Endothelial cell of umbilical vein (primary cell): ENCODE results near the gene CACHD1. TPM values are rescaled to one million over a fixed set of nuclear protein-coding genes. Genes with fewer than 3 reads are reported as not detected.

Experiments used
- BruUV-seq: library from RNA; stranded (reverse); fragments of 400-500 nt; replicated peaks from 2 replicates; lab custom pipeline; 2021; lab: Mats Ljungman, UMichigan
- CTCF ChIA-PET: fragments of 300-600, 350-600 bp; sonication (Branson Sonifier 250); formaldehyde crosslinking; loops from one replicate; lab custom pipeline; 2021; ENCODE audit warnings: antibody characterized with exemption, inconsistent platforms; lab: Charles Lee
- POLR2A ChIA-PET: fragments of 300-600, 350-600 bp; sonication (Branson Sonifier 250); formaldehyde crosslinking; loops from one replicate; lab custom pipeline; 2021; ENCODE audit warnings: antibody characterized with exemption, inconsistent platforms; lab: Charles Lee
- DNase-seq: peaks from one replicate; pipeline ENCODE4 v3.0.0-alpha.2; 2011; ENCODE audit warnings: low read depth, low spot score
- FAIRE-seq: peaks from 2 replicates; lab custom pipeline; 2011; peaks lifted over from hg19 to GRCh38; lab: Jason Lieb, UNC
- H2AFZ ChIP-seq: 2 replicates; pipeline ENCODE4 v1.6.0; 2012; ENCODE audit warnings: low read depth, low read length, control low read depth, inconsistent platforms
- H3K27ac ChIP-seq: 2 replicates; pipeline ENCODE4 v1.5.1; 2011; ENCODE audit warnings: low read depth, mild to moderate bottlenecking, control low read depth, low read length, moderate library complexity; ENCODE audit not compliant: insufficient read depth
- H3K27me3 ChIP-seq, 2 experiments: 2 replicates each; pipeline versions ENCODE4 v1.6.0 to v1.6.1; 2011; ENCODE audit warnings: low read length in 2 of 2, mixed read lengths in 1 of 2; ENCODE audit not compliant: control insufficient read depth in 2 of 2, insufficient read depth in 2 of 2
- H3K36me3 ChIP-seq, 2 experiments: 2 replicates in 1 of 2; 3 replicates in 1 of 2; pipeline ENCODE4 v1.5.1; 2011; ENCODE audit warnings: low read length in 2 of 2, mild to moderate bottlenecking in 1 of 2, moderate library complexity in 1 of 2; ENCODE audit not compliant: control insufficient read depth in 2 of 2, insufficient read depth in 2 of 2; ENCODE audit errors: extremely low read depth in 1 of 2
- H3K4me1 ChIP-seq: 3 replicates; pipeline ENCODE4 v1.5.1; 2011; ENCODE audit warnings: mild to moderate bottlenecking, low read length; ENCODE audit not compliant: control insufficient read depth, insufficient read depth; ENCODE audit errors: extremely low read depth
- H3K4me2 ChIP-seq: 2 replicates; pipeline ENCODE4 v1.6.1; 2011; ENCODE audit warnings: low read length, control low read depth, mixed read lengths; ENCODE audit not compliant: insufficient read depth
- H3K4me3 ChIP-seq, 3 experiments: fragments of 200-600 bp in 1 of 3; sonication (generic), shearing (Covaris generic) in 1 of 3; replicated peaks in 1 of 3; 2 replicates each; pipeline ENCODE4 v1.5.1; 2011 to 2016; ENCODE audit warnings: control low read depth in 3 of 3, low read length in 3 of 3, mild to moderate bottlenecking in 2 of 3, inconsistent platforms in 1 of 3, low read depth in 1 of 3, moderate library complexity in 1 of 3; ENCODE audit not compliant: insufficient read depth in 1 of 3
- H3K79me2 ChIP-seq: 2 replicates; pipeline ENCODE4 v1.6.0; 2012; ENCODE audit warnings: low read length, inconsistent platforms; ENCODE audit not compliant: control insufficient read depth, insufficient read depth
- H3K9ac ChIP-seq: replicated peaks from 2 replicates; pipeline ENCODE3; 2011; ENCODE audit warnings: low read length, control low read depth; ENCODE audit not compliant: insufficient read depth; ENCODE audit errors: extremely low read depth
- H3K9me1 ChIP-seq: replicated peaks from 3 replicates; pipeline ENCODE4 v1.6.0; 2011; ENCODE audit warnings: mild to moderate bottlenecking, low read length; ENCODE audit not compliant: control insufficient read depth, insufficient read depth; ENCODE audit errors: extremely low read depth
- H3K9me3 ChIP-seq: replicated peaks from 2 replicates; pipeline ENCODE4 v1.5.1; 2012; ENCODE audit warnings: low read length, inconsistent platforms; ENCODE audit not compliant: control insufficient read depth, insufficient read depth
- H4K20me1 ChIP-seq: replicated peaks from 2 replicates; pipeline ENCODE3; 2011; ENCODE audit warnings: mild to moderate bottlenecking, low read length; ENCODE audit not compliant: control insufficient read depth, insufficient read depth; ENCODE audit errors: extremely low read depth
- EZH2 ChIP-seq: IDR thresholded peaks from 2 replicates; pipeline ENCODE4 v1.6.1; 2012; ENCODE audit warnings: borderline replicate concordance, low read depth, mild to moderate bottlenecking, moderate library complexity, low read length, inconsistent platforms; ENCODE audit not compliant: severe bottlenecking
- FOS ChIP-seq: IDR thresholded peaks from 2 replicates; pipeline ENCODE4 v1.6.1; 2011; ENCODE audit warnings: mild to moderate bottlenecking, low read length, moderate library complexity, borderline replicate concordance; ENCODE audit not compliant: insufficient read depth
- GATA2 ChIP-seq: IDR thresholded peaks from 2 replicates; pipeline ENCODE4 v1.7.0; 2011; ENCODE audit warnings: low read depth, mild to moderate bottlenecking, moderate library complexity, mixed read lengths, low read length; ENCODE audit not compliant: insufficient read length, insufficient read depth
- JUN ChIP-seq: IDR thresholded peaks from 2 replicates; pipeline ENCODE4 v1.6.1; 2011; ENCODE audit warnings: borderline replicate concordance, low read depth; ENCODE audit not compliant: insufficient read length, insufficient read depth
- MYC ChIP-seq: IDR thresholded peaks from one replicate; pipeline ENCODE4 v1.6.1; 2011; ENCODE audit warnings: mild to moderate bottlenecking, low read depth, low read length
- POLR2A ChIP-seq: IDR thresholded peaks from 2 replicates; pipeline ENCODE4 v1.6.1; 2012; ENCODE audit warnings: low read depth, mild to moderate bottlenecking, control low read depth, low read length
- POLR2AphosphoS5 ChIP-seq: IDR thresholded peaks from 2 replicates; pipeline ENCODE4 v1.6.1; 2012; ENCODE audit warnings: low read depth, mild to moderate bottlenecking, control low read depth, low read length, moderate library complexity; ENCODE audit not compliant: insufficient read depth
- dilution Hi-C: fragments of 300-500 bp; cut with MboI; formaldehyde crosslinking; loops from one replicate; pipeline ENCODE4 v1.15.0; 2019; ENCODE audit warnings: low sequenced_read_pairs; ENCODE audit not compliant: extremely low pct_ligation_motif_present
- intact Hi-C: fragments of 100-400 bp; cut with micrococcal nuclease; formaldehyde crosslinking; loops from one replicate; pipeline ENCODE4 v1.10.0; 2022
- polyA plus RNA-seq, 4 experiments: library from polyadenylated mRNA; depleted of rRNA in 3 of 4; stranded (reverse) in 3 of 4; unstranded in 1 of 4; fragments of >200 nt; gene quantifications; 2 replicates each; pipeline versions ENCODE4 v1.2.1 to v1.2.3, GENCODE V29; 2011 to 2012; ENCODE audit warnings: missing spikeins in 1 of 4
- total RNA-seq: library from RNA; stranded (reverse); gene quantifications from 2 replicates; pipeline ENCODE4 v1.2.3, GENCODE V29; 2021
- TF ChIP-seq, protein P1 (sequence below): IDR thresholded peaks from 2 replicates; pipeline ENCODE4 v1.6.1; 2011; ENCODE audit not compliant: insufficient read depth, insufficient read length
- TF ChIP-seq, protein P2 (sequence below), 2 donors: IDR thresholded peaks; 1 replicate in 1 of 2; 2 replicates in 1 of 2; pipeline ENCODE4 v1.5.1; 2011; ENCODE audit warnings: low read length in 2 of 2, mild to moderate bottlenecking in 2 of 2, moderate library complexity in 2 of 2, control low read depth in 1 of 2, inconsistent platforms in 1 of 2, low read depth in 1 of 2; ENCODE audit not compliant: insufficient read depth in 1 of 2; ENCODE audit errors: extremely low read depth in 1 of 2

CACHD1 gene
- total and polyA plus RNA-seq, 2 donors (not counting 3 experiments of a cell fraction or from before 2014, with no cell fraction given), result 3.6 to 9.3 TPM

DNA sequence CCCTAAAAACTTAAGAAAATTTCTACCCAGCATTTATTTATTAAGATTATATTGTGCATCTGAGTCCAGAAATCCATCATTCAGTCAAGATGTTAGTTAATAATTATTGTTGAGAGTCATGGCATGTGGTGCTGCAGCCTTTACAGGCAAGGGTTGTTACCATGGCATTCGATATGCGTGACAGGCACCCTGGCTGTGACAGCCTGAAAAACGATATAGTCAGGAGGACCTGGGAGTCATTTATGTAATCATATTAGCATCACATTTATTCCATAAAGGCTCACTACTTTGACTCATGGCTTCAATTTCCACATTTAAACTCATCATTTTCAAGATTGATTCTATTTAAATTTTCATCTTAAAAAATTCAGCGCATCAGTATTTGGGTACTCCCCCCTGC lies 68.0 kb downstream of the CACHD1 start:
- Histone ChIP-seq H3K27me3 (no peaks in the 10 kb centered on the region), H3K36me3 (no peaks in the 10 kb centered on the region), H2AFZ (no peak overlapping the region), H3K4me2 (no peak overlapping the region), H3K27ac (no peak overlapping the region), H3K9me1 (no peaks in the 10 kb centered on the region), H3K9ac (no peak overlapping the region), H3K9me3 (no peaks in the 10 kb centered on the region), H4K20me1 (no peaks in the 10 kb centered on the region), H3K4me3 (no peak overlapping the region), H3K4me1 (peaks cover 22% of the 10 kb centered on the region), H3K79me2 (no peaks in the 10 kb centered on the region)
- ChIA-PET CTCF (interaction anchor here (0.9 to 1.5 kb wide), 2 partner anchors 14 to 24 kb away, joined by 3 read pairs; no protein-coding TSS in a partner anchor), POLR2A (no interaction called here)
- dilution Hi-C loops, result no loop called here
- FAIRE-seq (no peak), DNase-seq (no peak)
- TF ChIP-seq EZH2, result no peak
- TF ChIP-seq POLR2A, result no peak
- TF ChIP-seq, protein P1, sequence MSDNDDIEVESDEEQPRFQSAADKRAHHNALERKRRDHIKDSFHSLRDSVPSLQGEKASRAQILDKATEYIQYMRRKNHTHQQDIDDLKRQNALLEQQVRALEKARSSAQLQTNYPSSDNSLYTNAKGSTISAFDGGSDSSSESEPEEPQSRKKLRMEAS, result no peak
- TF ChIP-seq JUN, result no peak
- TF ChIP-seq POLR2AphosphoS5, result no peak
- no peak for TF ChIP-seq FOS
- TF ChIP-seq, protein P2, sequence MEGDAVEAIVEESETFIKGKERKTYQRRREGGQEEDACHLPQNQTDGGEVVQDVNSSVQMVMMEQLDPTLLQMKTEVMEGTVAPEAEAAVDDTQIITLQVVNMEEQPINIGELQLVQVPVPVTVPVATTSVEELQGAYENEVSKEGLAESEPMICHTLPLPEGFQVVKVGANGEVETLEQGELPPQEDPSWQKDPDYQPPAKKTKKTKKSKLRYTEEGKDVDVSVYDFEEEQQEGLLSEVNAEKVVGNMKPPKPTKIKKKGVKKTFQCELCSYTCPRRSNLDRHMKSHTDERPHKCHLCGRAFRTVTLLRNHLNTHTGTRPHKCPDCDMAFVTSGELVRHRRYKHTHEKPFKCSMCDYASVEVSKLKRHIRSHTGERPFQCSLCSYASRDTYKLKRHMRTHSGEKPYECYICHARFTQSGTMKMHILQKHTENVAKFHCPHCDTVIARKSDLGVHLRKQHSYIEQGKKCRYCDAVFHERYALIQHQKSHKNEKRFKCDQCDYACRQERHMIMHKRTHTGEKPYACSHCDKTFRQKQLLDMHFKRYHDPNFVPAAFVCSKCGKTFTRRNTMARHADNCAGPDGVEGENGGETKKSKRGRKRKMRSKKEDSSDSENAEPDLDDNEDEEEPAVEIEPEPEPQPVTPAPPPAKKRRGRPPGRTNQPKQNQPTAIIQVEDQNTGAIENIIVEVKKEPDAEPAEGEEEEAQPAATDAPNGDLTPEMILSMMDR (IDR thresholded peaks at IDR 0.05; ENCODE audit: extremely low read depth in 1 of 2, insufficient read depth in 1 of 2, low read depth in 1 of 2, low read length in 2 of 2), result no peak
- no peak for TF ChIP-seq GATA2
- TF ChIP-seq MYC, result no peak
- intact Hi-C loops, result no loop called here
- no TSS peak for BruUV-seq
